ENCODE data around the gene FSCN2. TPM values are rescaled to one million over a fixed set of nuclear protein-coding genes. Genes with fewer than 3 reads are reported as not detected.

FSCN2 gene
- total and polyA plus RNA-seq, 2 of the 4 experiments (the other 2 are of a cell fraction): 0.18 to 0.84 TPM

DNA sequence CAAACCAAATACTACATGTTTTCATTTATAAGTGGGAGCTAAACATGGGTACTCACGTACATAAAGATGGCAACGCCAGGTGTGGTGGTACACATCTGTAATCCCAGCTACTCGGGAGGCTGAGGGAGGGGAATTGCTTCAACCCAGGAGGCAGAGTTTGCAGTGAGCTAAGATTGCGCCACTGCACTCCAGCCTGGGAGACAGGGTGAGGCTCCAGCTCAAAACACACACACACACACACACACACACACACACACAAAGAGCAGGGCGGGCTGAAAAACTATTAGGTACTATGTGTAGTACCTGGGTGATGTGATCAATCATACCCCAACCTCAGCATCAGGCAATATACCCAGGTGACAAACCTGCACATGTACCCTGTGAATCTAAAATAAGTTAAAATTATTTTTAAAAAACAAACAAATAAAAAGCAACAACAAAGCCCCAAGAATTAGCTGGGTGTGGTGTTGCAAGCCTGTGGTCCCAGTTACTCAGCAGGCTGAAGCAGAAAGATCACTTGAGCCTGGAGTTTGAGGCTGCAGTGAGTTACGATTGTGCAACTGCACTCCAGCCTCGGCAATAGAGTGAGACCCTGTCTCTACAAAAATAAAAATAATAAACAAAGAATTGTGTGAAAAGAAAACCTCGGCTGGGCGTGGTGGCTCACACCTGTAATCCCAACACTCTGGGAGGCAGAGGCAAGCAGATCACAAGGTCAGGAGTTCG, 35.8 kb downstream of the FSCN2 start:
- intact Hi-C loops (cut with micrococcal nuclease) (no loop called here), dilution Hi-C loops (cut with HindIII; ENCODE audit: low sequenced_read_pairs, unreplicated experiment) (no loop called here), in situ Hi-C loops (cut with MboI; ENCODE audit: low sequenced_read_pairs) (no loop called here)
- H3K56ac ChIP-seq (ENCODE audit: extremely low read depth, insufficient read depth, low read length): no peak overlapping the region
- ChIA-PET CTCF (no interaction called here), POLR2A (ENCODE audit: unreplicated experiment) (no interaction called here)
- H2BK15ac ChIP-seq (ENCODE audit: low read depth, low read length): no peak overlapping the region
- H3K18ac ChIP-seq (ENCODE audit: low read depth, low read length): peak overlapping the region; percentile 55; the same call in 1 of the 2 replicates
- H3K23ac ChIP-seq (ENCODE audit: low read depth, low read length): peak overlapping the region; percentile 72; the same call in 1 of the 2 replicates
- peak overlapping the region in 1 of 2 experiments; percentile 9; a peak in 1 of 4 replicates for H4K8ac ChIP-seq (ENCODE audit: low read depth in 2 of 2, low read length in 2 of 2)
- peaks cover 38% of the 10 kb centered on the region for H3K36me3 ChIP-seq (ENCODE audit: control insufficient read depth, insufficient read depth, low read length)
- WGBS, 2 experiments (ENCODE audit: extremely low coverage in 2 of 2, insufficient read length in 1 of 2): no CpG with 5 or more reads among the region's 10 CpGs
- H2AK5ac ChIP-seq (ENCODE audit: low read depth, low read length): 0 out of 2 replicates have a peak overlapping the region, but pooled peaks have one; percentile 48
- peaks cover 32% of the 10 kb centered on the region for H3K4me1 ChIP-seq (ENCODE audit: control insufficient read depth, insufficient read depth, low read length)
- no peaks in the 10 kb centered on the region for H3K27me3 ChIP-seq (ENCODE audit: control insufficient read depth, insufficient read depth, low read length)
- no TSS peak for BruUV-seq (replicated peaks)
- H2AFZ ChIP-seq (replicated peaks; ENCODE audit: low read length, poor library complexity): no peak overlapping the region
- peak overlapping the region; percentile 52; the same call in 1 of the 2 replicates for H4K91ac ChIP-seq (ENCODE audit: insufficient read depth, low read depth, low read length)
- H2BK5ac ChIP-seq (ENCODE audit: low read depth, low read length, poor library complexity, severe bottlenecking): peak overlapping the region; percentile 78
- no peak overlapping the region for H3K4me2 ChIP-seq (ENCODE audit: low read depth, low read length)
- no peaks in the 10 kb centered on the region for H3K9me3 ChIP-seq (ENCODE audit: control insufficient read depth, insufficient read depth, low read length)
- no peak overlapping the region for H3K9ac ChIP-seq (ENCODE audit: low read depth, low read length)
- no peak overlapping the region for H3K4me3 ChIP-seq (ENCODE audit: insufficient read depth, low read depth, low read length)
- H3K9me1 ChIP-seq (ENCODE audit: insufficient read depth, low read length): peaks cover 28% of the 10 kb centered on the region
- H4K5ac ChIP-seq (ENCODE audit: low read depth, low read length): no peak overlapping the region
- H3K4ac ChIP-seq (ENCODE audit: low read depth, low read length): 0 out of 2 replicates have a peak overlapping the region, but pooled peaks have one; percentile 77
- H3K14ac ChIP-seq (replicated peaks; ENCODE audit: low read depth, low read length): no peak overlapping the region
- H3K27ac ChIP-seq (ENCODE audit: insufficient read depth, low read length): peak overlapping the region; percentile 32
- H2BK120ac ChIP-seq (ENCODE audit: low read depth, low read length): no peak overlapping the region; the same call in 1 of the 2 replicates
- TF ChIP-seq, protein P1, sequence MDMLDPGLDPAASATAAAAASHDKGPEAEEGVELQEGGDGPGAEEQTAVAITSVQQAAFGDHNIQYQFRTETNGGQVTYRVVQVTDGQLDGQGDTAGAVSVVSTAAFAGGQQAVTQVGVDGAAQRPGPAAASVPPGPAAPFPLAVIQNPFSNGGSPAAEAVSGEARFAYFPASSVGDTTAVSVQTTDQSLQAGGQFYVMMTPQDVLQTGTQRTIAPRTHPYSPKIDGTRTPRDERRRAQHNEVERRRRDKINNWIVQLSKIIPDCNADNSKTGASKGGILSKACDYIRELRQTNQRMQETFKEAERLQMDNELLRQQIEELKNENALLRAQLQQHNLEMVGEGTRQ (IDR thresholded peaks at IDR 0.05; ENCODE audit: low read depth, low read length): no peak
- TF ChIP-seq CEBPB (IDR thresholded peaks at IDR 0.05; ENCODE audit: low read depth, low read length): peak; percentile 94
- H4K20me1 ChIP-seq (ENCODE audit: insufficient read depth, low read length): peaks cover 10% of the 10 kb centered on the region
- no peak overlapping the region for H2AK9ac ChIP-seq (replicated peaks; ENCODE audit: low read depth, low read length, poor library complexity)
- ATAC-seq (ENCODE audit: low read depth) (no peak), DNase-seq (peak; percentile 64)
- peaks cover 31 to 77% of the 10 kb centered on the region in 2 experiments for H3K79me1 ChIP-seq (ENCODE audit: low read depth in 1 of 2, low read length in 2 of 2)
- no peak overlapping the region for H2BK20ac ChIP-seq (ENCODE audit: low read depth, low read length)

Data from IMR-90 (cell line).